Activated gamma-delta T cell (primary cell): Measurements from ENCODE around the gene RETREG2.

Experiments used
- DNase-seq: peaks from one replicate; lab custom pipeline; 2025; lab: John Stamatoyannopoulos, UW

The RETREG2 gene

DNA sequence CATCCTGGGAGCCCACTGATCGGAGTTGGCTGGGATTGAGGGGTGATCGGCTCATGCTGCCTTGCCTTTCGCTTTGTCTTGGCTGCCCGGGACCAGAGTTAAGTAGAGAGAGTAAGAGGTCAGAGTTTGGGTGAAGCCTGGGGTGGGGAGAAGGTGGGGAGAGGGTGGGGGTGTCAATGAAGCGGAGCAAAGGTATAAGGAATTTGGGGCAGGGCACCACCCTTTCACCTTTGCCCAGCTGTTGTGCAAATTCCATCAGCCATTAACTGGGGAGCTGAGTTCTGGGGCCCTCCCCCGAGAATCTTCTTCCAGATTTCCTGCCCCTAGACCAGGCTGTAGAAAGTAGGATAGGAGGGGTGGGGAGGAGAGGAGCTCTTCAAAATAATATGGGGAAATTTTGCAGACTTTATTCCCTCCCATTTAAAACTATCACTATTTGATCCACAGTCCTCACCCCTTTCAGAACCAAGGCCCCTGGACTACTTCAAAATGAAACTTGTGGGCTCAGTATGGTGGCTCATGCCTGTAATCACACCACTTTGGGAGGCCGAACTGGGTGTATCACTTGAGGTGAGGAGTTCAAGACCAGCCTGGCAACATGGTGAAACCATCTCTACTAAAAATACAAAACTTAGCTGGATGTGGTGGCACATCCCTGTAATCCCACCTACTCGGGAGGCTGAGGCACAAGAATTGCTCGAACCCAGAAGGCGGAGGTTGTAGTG is 8.0 kb upstream of the RETREG2 start, which contains the start of gene SLC23A3:
Gene SLC23A3 (minus strand): TSS at position 100 of the 725 bp plus-strand sequence. CDS start 45 bp downstream, at position 55.
- no peak for DNase-seq

DNA sequence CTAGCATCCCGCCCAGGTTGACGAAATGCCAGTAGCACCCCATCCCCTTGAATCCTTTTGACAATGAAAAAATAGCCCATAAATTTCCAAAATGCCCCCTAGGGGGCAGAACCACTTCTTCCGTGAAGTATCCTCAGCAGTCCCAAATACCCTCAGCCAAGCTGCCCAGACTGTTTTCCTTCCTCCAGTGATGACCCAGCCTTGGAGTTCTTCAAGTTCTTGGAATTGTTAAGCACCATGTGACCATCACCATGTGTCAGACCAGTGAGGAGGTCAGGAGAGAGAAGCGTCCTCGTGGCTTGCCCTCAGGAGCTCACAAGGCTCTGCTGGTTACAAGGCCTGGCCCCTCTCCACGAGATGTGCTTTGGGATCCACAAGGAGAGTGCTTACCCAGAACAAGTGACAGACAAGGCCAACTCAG is 6.8 kb upstream of the RETREG2 start:
- no peak for DNase-seq

DNA sequence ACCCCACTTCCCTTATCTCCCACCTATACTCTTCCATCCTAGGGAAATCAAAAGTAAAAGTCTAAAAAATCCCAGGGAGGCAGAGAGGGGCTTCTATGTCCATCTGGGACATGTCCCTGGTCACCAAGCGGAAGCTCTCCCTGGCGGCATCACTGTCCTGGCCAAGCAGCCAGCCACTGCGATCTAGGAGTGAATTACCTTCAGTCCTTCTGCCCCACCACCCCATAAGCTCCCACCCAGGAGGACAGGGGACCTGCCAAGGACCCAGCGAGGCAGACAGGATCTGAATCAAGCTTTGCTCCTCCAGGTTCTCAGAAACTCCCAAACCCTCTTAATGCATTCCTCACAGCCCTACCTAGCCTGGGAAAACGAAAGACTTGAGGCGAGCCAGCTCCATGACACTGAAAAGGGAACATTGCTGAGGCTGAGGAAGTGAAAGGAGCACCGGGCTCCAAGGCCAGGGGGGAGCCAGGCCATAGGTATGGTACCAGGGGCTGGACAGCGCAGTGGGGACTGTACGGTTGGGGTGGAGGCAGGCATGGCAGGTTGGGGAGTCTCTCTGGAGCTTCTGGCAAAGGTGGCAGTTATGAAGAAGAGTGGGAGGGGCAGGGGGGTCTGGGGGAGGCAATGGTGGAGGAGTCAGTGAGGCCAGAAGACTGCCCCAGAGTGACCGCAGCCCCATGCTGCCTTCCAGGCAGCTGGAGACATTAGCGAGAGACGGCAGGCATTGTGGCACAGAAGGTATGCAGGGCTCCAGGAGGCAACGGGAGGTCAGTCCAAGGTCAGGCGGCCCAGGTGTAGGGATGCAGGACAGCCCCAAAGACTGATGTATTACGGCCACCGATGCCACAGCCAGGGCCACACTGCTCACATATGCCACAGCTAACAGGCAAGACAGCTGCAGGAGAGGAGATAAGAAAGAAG is 5.6 kb upstream of the RETREG2 start:
- DNase-seq = no peak

DNA sequence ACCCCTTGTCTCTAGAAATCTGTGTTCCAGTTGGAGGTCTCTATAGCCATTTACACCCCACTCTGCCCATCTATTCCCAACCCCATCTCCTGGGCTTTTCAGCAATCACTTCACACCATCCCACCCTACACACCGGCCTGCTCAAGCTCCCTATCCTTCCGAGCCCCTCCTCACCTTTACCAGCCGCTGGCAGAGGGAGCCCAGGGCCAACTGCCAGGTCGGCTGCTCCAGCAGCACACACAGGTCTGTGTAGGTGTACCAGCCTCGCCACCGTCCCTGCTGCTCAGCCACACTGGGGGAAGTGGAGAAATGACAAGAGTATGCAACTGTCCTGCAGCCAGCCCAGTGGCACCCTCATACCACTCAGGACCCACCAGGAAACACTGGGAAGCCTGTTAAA is 4.9 kb upstream of the RETREG2 start:
- DNase-seq = no peak

DNA sequence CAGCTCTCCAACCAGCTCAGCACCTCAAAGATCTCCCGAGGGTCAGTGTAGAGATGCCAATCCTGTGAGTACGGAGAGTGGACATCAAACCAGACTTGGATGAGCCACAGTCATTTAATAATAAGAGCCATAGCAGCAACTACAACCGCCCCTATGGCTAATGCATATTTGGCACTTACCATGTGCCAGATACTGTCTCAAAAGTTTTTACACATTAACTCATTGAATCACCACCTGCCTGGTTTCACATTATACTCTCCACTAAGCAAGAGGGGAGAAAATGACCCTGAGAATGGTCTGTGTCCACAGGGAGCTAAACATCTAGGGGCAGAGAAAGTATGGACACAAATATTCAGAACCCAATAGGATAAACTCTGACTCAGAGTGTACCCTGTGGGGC is 3.9 kb upstream of the RETREG2 start:
- DNase-seq = no peak

DNA sequence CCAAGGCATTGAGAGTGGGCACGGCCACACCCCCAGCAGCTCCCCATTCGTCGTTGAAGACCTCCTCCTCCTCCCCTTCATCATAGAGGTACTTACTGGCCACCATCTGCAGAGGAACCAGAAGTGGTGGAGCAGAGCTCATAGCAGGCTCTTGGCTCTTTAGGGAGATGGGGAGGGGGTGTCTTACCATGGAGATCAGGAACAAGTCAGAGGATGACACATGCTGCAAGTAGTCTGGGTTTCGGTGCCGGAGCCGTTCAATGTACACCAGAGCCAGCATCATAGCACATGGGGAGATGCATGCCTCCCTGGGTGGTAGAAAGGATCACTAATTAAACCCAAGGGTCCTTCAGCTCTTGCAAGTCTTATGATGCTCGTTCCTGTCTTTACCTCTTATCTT is 3.3 kb upstream of the RETREG2 start:
- DNase-seq = no peak

DNA sequence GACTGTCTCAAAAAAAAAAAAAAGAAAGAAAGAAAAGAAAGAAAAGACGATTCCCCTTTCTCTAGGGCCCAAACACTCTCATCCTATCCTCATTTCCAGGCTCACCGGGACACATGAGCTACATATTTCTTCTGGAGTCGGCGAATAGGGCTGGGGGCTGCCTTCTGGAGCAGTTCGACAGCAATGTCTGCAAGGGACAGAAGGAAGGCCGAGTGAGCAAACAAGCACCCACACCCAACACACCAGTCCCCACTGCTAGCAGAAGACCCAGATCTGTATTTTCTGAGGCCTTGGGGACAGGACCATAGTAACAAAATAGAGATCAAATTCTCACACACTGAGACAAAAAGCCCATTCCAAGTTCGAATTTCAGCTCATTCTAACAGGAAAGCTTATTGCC is 2.6 kb upstream of the RETREG2 start:
- DNase-seq = no peak

DNA sequence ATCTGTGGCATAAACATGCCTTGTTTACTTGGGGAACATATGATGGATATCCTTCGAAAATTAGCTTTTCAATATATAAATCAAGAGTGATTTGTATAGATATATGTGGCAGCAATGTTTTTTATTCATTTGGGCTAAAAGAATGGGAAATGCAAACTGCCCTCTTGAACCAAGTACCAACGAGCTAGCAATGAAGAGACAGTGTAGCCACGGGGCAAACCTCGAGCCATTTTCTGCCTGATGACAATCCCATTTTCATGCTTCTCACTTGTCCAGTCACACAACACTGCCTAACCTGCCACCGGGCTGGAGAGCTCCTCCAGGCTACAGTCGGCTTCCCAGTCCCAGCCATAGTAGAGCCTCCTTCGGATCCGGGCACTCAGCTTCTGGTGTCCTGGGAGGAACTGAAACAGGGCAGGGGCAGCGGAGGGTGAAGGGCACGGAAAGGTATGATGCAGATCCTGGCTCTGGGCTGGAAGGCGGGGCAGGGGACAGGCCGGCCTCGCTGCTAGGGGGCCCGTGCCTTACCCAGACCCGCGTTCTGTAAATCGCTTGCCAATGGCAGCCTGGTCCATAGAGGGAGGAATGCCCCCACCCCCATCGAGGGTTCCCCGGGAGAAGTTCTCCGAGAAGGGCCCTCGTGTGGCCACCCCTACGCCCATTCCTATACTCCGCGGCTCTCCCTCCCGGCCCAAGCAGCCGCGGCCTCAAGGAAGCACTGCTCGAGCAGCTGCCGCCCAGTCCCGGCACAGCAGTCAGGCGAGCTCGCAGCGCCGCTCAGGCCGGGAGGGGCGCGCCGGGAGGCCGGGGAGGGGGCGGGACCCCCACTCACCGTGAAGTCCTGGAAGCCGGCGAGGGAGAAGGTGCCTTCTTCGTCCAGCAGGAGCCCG is 1.9 kb upstream of the RETREG2 start:
- DNase-seq = no peak

DNA sequence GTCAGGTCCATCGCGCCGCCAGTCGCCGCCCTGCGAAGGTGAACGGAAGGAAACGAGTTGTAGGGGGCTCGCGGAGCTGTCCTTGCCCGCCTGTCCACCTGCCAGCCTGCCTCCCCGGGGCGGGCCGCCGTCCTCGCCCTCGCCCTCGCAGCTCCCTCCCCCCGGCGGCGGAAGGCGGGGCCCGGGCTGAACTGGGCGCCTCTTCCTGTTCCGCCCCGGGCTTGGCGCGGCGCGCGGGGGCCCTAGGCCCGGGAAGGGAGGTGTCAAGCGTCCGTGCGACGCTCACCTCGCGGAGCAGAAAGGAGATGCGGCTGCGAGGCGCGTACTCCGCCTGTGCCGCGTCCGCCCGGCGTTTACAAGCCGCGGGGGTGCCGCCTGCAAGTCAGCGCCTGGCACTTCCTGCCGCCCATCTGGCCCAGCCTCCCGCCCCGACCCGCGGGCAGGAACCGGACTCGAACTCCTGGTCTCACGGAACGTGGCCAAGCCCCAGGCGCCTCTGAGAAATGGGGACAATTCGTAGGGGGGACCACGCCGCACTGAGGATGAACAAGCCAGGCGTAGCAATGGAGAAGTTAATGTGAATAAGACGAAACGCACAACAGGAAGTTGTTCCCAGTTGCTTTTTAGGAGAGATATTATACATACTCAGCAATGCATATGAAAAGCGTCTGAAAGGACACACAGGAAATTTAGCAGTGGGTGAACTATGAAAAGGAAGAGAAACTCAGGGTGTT is 1.1 kb upstream of the RETREG2 start, which contains the start of gene CNPPD1:
Gene CNPPD1 (minus strand): TSS at position 108 of the 734 bp plus-strand sequence. CDS start 97 bp downstream, at position 11.
- DNase-seq = peak; percentile 87

DNA sequence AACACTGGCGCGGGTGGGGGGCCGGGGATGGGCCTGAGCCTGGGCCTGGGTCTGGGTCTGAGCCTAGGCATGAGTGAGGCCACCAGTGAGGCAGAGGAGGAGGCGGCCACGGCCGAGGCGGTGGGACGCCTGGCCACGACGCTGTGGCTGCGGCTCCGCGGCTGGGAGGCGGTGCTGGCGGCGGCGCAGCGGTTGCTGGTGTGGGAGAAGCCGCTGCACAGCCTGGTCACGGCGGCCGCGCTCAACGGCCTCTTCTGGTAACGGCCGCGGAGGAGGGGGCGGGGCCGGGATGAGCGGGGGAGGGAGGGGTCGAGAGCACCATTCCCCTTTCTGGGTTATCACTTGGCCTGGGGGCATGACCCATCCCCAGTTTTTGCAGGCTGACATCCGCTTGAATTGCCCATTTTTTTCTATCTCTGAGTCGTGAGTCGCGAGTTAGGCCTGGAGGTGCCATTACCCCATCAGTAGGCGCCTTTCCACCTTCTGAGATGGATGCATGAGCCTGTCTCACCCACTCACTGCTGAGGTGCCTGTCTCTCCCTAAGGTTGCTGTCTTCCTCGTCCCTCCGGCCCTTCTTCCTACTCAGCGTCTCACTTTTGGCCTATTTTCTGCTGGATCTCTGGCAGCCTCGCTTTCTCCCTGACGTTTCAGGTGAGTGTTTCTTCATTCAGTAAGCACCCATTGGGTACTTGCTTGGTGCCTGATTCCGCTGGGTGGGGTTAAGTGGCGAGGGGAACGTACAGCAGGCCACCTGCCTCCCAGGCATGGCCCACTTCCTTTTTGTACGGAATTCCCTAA is 501 bp downstream of the RETREG2 start:
- peak; percentile 55 for DNase-seq

DNA sequence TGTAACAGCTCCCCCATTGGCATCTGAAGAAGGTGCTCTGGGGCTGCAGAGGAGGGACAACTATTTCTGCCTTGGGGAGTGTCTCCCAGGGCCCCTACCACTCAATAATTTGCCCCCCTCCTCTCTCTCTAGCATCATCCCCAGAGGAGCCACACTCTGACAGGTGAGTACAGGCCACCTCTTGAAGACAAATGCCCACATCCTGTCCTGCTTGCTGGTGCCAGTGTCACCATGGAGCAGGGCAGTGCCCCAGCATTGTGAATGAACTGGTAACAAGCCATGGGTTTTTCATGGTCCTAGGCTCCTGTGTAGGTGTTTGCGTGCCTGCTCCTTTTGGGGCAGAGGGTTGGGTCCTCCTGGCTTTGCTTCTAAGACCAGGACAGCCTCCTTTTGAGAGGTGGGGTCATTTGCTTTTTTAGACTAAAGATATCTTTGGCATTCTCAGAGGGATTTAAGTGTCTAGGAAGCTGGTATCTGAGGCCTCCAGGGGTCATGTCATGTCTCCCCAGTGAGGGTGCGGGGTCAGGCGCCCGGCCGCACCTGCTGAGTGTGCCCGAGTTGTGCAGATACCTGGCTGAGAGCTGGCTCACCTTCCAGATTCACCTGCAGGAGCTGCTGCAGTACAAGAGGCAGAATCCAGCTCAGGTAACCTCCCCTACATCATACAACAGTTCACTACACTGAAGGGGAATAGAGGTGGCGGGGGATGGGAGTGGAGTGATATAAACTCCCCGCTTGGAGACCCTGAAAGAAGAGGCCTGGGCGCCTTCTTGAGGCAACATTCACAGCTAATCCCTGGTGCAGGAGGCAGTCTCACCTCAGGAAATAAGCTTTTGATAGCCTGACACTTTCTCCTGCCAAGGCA is 1.8 kb downstream of the RETREG2 start:
- no peak for DNase-seq

DNA sequence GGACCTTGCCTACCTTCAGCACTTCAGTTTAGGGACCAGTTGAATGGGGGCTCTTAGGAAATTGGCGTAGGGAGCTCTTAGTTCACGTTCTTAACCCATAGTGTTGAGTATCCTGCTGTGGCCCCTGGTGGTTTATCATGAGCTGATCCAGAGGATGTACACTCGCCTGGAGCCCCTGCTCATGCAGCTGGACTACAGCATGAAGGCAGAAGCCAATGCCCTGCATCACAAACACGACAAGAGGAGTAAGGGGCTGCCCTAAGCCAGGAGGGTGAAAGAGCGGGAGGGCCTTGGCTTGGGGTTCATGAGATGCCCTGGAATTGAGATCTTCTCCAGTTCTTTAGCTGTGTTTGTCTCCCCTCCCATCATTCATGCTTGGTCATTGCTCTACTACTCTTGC is 2.9 kb downstream of the RETREG2 start:
- DNase-seq = no peak

DNA sequence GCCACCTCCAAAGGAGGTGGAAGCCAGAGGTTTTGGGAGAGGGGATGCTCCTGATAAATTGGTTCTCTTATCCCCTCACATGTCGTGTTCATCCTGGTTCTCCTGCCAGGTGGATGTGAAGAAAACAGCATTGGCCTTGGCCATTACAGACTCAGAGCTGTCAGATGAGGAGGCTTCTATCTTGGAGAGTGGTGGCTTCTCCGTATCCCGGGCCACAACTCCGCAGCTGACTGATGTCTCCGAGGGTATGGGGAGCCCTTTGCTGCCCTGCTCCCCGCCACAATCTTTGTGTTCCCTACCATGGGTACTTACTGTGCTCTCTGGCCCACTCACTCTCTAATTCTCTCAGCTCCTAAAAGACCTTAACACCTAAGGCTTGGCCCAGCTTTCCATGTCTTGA is 3.5 kb downstream of the RETREG2 start:
- no peak for DNase-seq

DNA sequence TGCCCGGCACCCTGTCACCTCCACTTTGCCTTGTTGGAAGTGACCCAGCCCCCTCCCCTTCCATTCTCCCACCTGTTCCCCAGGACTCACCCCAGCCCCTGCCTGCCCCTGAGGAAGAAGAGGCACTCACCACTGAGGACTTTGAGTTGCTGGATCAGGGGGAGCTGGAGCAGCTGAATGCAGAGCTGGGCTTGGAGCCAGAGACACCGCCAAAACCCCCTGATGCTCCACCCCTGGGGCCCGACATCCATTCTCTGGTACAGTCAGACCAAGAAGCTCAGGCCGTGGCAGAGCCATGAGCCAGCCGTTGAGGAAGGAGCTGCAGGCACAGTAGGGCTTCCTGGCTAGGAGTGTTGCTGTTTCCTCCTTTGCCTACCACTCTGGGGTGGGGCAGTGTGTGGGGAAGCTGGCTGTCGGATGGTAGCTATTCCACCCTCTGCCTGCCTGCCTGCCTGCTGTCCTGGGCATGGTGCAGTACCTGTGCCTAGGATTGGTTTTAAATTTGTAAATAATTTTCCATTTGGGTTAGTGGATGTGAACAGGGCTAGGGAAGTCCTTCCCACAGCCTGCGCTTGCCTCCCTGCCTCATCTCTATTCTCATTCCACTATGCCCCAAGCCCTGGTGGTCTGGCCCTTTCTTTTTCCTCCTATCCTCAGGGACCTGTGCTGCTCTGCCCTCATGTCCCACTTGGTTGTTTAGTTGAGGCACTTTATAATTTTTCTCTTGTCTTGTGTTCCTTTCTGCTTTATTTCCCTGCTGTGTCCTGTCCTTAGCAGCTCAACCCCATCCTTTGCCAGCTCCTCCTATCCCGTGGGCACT is 4.5 kb downstream of the RETREG2 start:
- DNase-seq = no peak

DNA sequence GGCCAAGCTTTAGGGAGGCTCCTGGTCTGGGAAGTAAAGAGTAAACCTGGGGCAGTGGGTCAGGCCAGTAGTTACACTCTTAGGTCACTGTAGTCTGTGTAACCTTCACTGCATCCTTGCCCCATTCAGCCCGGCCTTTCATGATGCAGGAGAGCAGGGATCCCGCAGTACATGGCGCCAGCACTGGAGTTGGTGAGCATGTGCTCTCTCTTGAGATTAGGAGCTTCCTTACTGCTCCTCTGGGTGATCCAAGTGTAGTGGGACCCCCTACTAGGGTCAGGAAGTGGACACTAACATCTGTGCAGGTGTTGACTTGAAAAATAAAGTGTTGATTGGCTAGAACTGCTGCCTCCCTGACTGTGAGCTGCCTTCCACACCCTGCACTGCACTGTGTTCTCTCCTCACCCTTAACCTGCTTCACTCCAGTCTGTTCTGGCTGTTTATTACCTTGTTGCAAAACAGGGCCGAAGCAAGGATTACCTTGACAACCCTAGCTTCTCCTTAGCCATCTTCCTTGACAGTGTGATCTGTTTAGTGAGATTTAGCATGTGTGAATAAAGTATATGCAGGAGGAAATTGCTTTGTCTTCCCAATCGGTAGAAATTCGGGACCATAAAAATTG is 5.2 kb downstream of the RETREG2 start:
- DNase-seq = no peak

DNA sequence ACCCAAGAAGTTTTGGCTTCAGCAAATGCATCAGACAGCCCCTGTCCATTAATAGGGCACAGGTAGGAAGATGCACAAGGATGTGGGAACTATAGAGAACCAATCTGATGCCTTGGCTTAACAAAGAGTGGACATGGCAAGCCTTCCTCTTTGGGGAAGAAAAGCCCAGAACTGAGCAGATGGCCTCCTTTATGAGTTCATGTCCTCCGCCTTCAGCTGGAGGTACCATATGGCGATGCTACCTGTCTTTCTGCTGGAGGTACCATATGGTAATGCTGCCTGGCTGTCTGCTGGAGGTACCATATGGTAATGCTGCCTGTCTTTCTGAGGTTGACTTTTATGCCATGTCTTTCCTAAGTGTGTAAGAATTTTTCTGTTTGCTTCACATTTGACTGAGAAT is 6.0 kb downstream of the RETREG2 start:
- no peak for DNase-seq

DNA sequence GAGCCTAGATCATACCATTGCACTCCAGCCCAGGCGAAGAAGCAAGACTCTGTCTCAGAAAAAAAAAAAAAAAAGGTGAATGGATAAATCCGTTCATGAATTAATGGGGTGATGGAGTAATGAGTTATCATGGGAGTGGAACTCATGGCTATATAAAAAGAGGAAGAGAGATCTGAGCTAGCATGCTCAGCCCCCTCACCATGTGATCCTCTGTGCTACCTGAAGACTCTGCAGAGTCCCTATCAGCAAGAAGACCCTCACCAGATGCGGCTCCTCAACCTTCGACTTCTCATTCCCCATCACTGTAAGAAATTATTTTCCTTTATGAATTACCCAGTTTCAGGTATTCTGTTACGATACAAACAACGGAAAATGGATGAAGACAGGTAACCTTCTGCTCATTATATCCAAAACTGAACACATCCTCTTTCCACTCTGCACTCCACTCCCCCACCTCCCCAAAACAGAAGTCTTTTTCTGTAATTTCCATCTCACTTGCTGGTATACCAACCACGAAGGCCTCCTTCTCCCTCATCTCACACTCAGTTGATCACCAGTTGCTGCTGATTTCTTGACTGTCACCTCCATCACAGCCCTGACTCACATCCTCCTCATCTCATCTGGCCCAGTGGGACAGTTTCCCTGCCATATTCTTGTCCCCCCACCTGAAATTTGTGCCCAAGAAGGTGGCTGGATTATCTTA is 8.8 kb downstream of the RETREG2 start:
- DNase-seq = no peak
